ENCODE measurements around the gene PARD3. TPM values are rescaled to one million over a fixed set of nuclear protein-coding genes. Genes with fewer than 3 reads are reported as not detected.
A peak's percentile ranks its signal among the peaks of the same experiment; 100 is the strongest.
"Not testable (repeated sequence)": the region's sequence is repeated elsewhere in the genome, so short reads cannot be mapped to it uniquely, and the experiment has no call there.

PARD3 gene
- total RNA-seq, 1 donor from 2014 or later: 22.9 TPM

DNA sequence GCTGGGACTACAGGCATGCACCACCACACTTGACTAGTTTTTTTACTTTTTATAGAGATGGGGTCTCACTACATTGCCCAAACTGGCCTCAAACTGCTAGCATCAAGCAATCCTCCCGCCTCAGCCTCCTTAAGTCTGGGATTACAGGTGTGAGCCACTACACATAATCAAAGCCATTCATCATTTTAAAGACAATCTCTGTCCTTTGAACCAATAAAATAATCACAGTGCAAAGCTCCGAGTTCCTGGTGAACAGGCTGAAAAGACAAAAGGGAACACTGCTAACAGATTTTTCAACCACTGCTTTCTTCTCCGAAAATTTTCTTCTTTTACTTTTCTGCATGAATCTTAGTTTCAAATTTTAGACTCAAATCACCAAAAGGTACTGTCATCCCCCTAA is 58.5 kb downstream of the PARD3 start:
- Mint-ChIP-seq H3K27ac (ENCODE audit: unreplicated experiment) (no peak overlapping the region), H3K4me1 (ENCODE audit: low read depth, unreplicated experiment) (peaks cover 11% of the 10 kb centered on the region), H3K9me3 (ENCODE audit: unreplicated experiment) (no peaks in the 10 kb centered on the region), H3K27me3 (ENCODE audit: unreplicated experiment) (no peaks in the 10 kb centered on the region), H3K36me3 (ENCODE audit: unreplicated experiment) (no peaks in the 10 kb centered on the region), H3K4me3 (ENCODE audit: unreplicated experiment) (no peak overlapping the region)
- no peak for TF ChIP-seq CTCF (IDR thresholded peaks at IDR 0.05; ENCODE audit: partially characterized antibody, unreplicated experiment)
- no peak for DNase-seq

GRCh38 chr10:34753014-34753757 is 61.9 kb downstream of the PARD3 start:
- peaks cover 2% of the 10 kb centered on the region for H3K27me3 Mint-ChIP-seq (ENCODE audit: unreplicated experiment)

DNA sequence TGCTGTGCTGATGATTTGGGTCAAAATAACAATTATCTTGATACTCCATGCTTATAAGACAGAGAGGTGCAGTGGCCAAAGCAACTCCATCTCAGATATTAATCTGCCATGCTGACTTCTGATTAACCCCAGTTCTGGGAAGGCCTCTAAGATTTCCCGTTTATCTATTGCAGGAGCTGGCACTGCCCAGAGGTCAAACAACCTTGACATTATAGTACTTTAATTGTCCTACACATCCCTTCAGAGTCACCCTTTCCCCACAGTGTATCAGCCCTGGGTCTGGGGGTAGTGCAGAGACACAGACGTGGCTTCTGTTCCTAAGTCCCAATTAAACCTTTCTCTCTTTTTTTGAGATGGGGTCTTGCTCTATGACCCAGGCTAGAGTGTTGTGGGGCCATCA is 63.8 kb downstream of the PARD3 start:
- Mint-ChIP-seq H3K27me3 (ENCODE audit: unreplicated experiment) (peaks cover 4% of the 10 kb centered on the region), H3K36me3 (ENCODE audit: unreplicated experiment) (no peaks in the 10 kb centered on the region), H3K4me1 (ENCODE audit: low read depth, unreplicated experiment) (peaks cover 14% of the 10 kb centered on the region), H3K27ac (ENCODE audit: unreplicated experiment) (no peak overlapping the region), H3K4me3 (ENCODE audit: unreplicated experiment) (no peak overlapping the region), H3K9me3 (ENCODE audit: unreplicated experiment) (peaks cover 1% of the 10 kb centered on the region)
- TF ChIP-seq CTCF (IDR thresholded peaks at IDR 0.05; ENCODE audit: partially characterized antibody, unreplicated experiment): no peak
- no peak for DNase-seq

More at GRCh38 chr10:34753014-34753757, 61.9 kb downstream of the PARD3 start:
- H3K36me3 Mint-ChIP-seq (ENCODE audit: unreplicated experiment): no peaks in the 10 kb centered on the region
- H3K4me1 Mint-ChIP-seq (ENCODE audit: low read depth, unreplicated experiment): peaks cover 11% of the 10 kb centered on the region
- TF ChIP-seq CTCF (IDR thresholded peaks at IDR 0.05; ENCODE audit: partially characterized antibody, unreplicated experiment): no peak
- H3K4me3 Mint-ChIP-seq (ENCODE audit: unreplicated experiment): no peak overlapping the region
- DNase-seq: no peak
- no peak overlapping the region for H3K27ac Mint-ChIP-seq (ENCODE audit: unreplicated experiment)
- H3K9me3 Mint-ChIP-seq (ENCODE audit: unreplicated experiment): peaks cover 1% of the 10 kb centered on the region

- H3K4me3 Mint-ChIP-seq (ENCODE audit: unreplicated experiment); H3K27me3 Mint-ChIP-seq (ENCODE audit: unreplicated experiment); H3K36me3 Mint-ChIP-seq (ENCODE audit: unreplicated experiment); DNase-seq; H3K27ac Mint-ChIP-seq (ENCODE audit: unreplicated experiment); H3K9me3 Mint-ChIP-seq (ENCODE audit: unreplicated experiment): not testable (repeated sequence)
- peaks cover 14% of the 10 kb centered on the region for H3K4me1 Mint-ChIP-seq (ENCODE audit: low read depth, unreplicated experiment)
These were observed 64.3 kb downstream of the PARD3 start for GRCh38 chr10:34750795-34751194.

GRCh38 chr10:34748767-34749166 is 66.3 kb downstream of the PARD3 start:
- Mint-ChIP-seq H3K4me1 (ENCODE audit: low read depth, unreplicated experiment) (peaks cover 21% of the 10 kb centered on the region), H3K27me3 (ENCODE audit: unreplicated experiment) (peaks cover 4% of the 10 kb centered on the region), H3K9me3 (ENCODE audit: unreplicated experiment) (peaks cover 1% of the 10 kb centered on the region), H3K27ac (ENCODE audit: unreplicated experiment) (peak overlapping the region; percentile 40), H3K36me3 (ENCODE audit: unreplicated experiment) (no peaks in the 10 kb centered on the region), H3K4me3 (ENCODE audit: unreplicated experiment) (no peak overlapping the region)
- no peak for TF ChIP-seq CTCF (IDR thresholded peaks at IDR 0.05; ENCODE audit: partially characterized antibody, unreplicated experiment)
- DNase-seq: no peak
